Inferior parietal cortex (tissue), 1 donor: ENCODE measurements around the gene PPP1R36.
A peak's percentile ranks its signal among the peaks of the same experiment; 100 is the strongest.
"Not testable (repeated sequence)": the region's sequence is repeated elsewhere in the genome, so short reads cannot be mapped to it uniquely, and the experiment has no call there.

Source experiments
- DNase-seq: peaks from one replicate; pipeline ENCODE4 v3.0.0-alpha.2; 2016; ENCODE audit errors: extremely low spot score

Gene PPP1R36

GRCh38 chr14:64549791-64550620 lies at the start of gene PPP1R36:
PPP1R36 (plus strand) TSS chr14:64549961; CDS start chr14:64549998, 37 bp downstream.
- DNase-seq: no peak

- no peak for DNase-seq
These were observed 49.7 kb upstream of the PPP1R36 start for GRCh38 chr14:64500088-64500487.

GRCh38 chr14:64501411-64502171 lies 48.2 kb upstream of the PPP1R36 start:
- DNase-seq: no peak

GRCh38 chr14:64502456-64502855 lies 47.3 kb upstream of the PPP1R36 start:
- no peak for DNase-seq

GRCh38 chr14:64502887-64503433 lies 46.8 kb upstream of the PPP1R36 start:
- no peak for DNase-seq

GRCh38 chr14:64503434-64504309 lies 46.1 kb upstream of the PPP1R36 start, which contains the start of gene ZBTB25:
ZBTB25 (minus strand) TSS chr14:64503838; CDS start chr14:64490533, 13,305 bp downstream.
- peak; percentile 85 for DNase-seq

GRCh38 chr14:64504310-64504896 lies 45.4 kb upstream of the PPP1R36 start, which contains the start of gene ZBTB1:
ZBTB1 (plus strand) TSS chr14:64504770; CDS start chr14:64521505, 16,735 bp downstream.
- peak; percentile 62 for DNase-seq

- DNase-seq: peak; percentile 72
These were observed 44.6 kb upstream of the PPP1R36 start for GRCh38 chr14:64504897-64505794.

- no peak for DNase-seq
These were observed 43.0 kb upstream of the PPP1R36 start for GRCh38 chr14:64506721-64507120.

GRCh38 chr14:64507376-64508156 lies 42.2 kb upstream of the PPP1R36 start:
- DNase-seq: no peak

- DNase-seq: no peak
These were observed 41.5 kb upstream of the PPP1R36 start for GRCh38 chr14:64508215-64508776.

GRCh38 chr14:64509036-64509435 lies 40.7 kb upstream of the PPP1R36 start:
- no peak for DNase-seq

GRCh38 chr14:64510825-64511671 lies 38.7 kb upstream of the PPP1R36 start:
- peak; percentile 92 for DNase-seq

GRCh38 chr14:64513271-64513670 lies 36.5 kb upstream of the PPP1R36 start:
- DNase-seq: no peak

GRCh38 chr14:64515053-64515452 lies 34.7 kb upstream of the PPP1R36 start:
- no peak for DNase-seq

GRCh38 chr14:64516969-64517368 lies 32.8 kb upstream of the PPP1R36 start:
- DNase-seq: no peak

GRCh38 chr14:64517667-64518066 lies 32.1 kb upstream of the PPP1R36 start:
- not testable (repeated sequence) for DNase-seq

GRCh38 chr14:64518229-64518628 lies 31.5 kb upstream of the PPP1R36 start:
- DNase-seq: no peak
